H4 (cell line): ENCODE measurements around the gene TTLL13. TPM values are rescaled to one million over a fixed set of nuclear protein-coding genes. Genes with fewer than 3 reads are reported as not detected.

Experiments used
- DNase-seq: peaks from one replicate; pipeline ENCODE4 v3.0.0-alpha.2; 2015; ENCODE audit warnings: low spot score
- total RNA-seq: library from RNA; depleted of rRNA; stranded (reverse); fragments of >200 nt; shearing (Covaris generic); gene quantifications from 2 replicates; pipeline ENCODE4 v1.2.3, GENCODE V29; 2014; rRNA removed

TTLL13 gene, protein sequence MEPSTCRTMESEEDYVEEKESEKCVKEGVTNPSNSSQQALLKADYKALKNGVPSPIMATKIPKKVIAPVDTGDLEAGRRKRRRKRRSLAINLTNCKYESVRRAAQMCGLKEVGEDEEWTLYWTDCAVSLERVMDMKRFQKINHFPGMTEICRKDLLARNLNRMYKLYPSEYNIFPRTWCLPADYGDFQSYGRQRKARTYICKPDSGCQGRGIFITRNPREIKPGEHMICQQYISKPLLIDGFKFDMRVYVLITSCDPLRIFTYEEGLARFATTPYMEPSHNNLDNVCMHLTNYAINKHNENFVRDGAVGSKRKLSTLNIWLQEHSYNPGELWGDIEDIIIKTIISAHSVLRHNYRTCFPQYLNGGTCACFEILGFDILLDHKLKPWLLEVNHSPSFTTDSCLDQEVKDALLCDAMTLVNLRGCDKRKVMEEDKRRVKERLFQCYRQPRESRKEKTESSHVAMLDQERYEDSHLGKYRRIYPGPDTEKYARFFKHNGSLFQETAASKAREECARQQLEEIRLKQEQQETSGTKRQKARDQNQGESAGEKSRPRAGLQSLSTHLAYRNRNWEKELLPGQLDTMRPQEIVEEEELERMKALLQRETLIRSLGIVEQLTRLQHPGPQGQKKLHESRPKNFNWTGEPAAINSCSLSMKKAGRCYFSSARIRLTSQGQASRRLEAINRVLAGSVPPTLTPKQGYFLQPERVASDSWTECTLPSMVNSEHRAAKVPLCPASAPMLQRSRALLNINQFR
- total RNA-seq, result 0.06 TPM in 1 of 2 replicates, not detected in the other

DNA sequence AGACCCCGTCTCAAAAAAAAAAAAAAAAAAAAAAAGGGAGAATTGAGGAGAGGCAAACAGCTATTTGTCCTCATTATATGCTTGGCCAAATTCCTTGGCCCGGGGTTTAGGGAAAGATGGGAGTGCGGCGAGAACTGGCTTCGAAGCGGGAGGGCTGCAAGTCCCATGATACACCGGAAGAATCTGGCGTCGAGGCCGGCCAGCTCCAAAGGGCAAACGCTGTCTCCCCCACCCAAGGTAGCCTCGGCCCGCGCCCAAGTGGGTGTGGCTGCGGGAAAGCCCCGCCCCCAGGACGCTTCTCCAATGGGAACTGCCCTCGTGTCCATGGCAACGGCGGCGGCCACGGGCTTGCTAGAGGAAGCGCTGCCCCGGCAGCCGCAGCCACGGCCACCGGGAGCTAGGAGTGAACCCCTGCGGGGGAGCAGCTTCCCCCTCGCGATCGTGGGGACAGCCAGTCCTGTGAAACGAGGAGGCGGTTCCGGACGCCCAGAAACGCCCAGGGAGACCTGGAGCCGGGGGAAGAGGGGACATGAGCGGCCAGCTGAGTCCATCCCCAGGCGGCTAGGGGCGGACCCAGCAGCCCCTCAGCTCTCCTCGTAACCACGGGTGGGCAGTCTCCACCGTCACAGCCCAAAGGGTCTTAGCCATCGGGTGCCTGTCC, at the start of gene TTLL13:
Gene TTLL13, plus strand, starts transcription at position 354 of the 661 bp plus-strand sequence. CDS start 1,075 bp downstream, outside the sequence.
- peak; percentile 81 for DNase-seq

DNA sequence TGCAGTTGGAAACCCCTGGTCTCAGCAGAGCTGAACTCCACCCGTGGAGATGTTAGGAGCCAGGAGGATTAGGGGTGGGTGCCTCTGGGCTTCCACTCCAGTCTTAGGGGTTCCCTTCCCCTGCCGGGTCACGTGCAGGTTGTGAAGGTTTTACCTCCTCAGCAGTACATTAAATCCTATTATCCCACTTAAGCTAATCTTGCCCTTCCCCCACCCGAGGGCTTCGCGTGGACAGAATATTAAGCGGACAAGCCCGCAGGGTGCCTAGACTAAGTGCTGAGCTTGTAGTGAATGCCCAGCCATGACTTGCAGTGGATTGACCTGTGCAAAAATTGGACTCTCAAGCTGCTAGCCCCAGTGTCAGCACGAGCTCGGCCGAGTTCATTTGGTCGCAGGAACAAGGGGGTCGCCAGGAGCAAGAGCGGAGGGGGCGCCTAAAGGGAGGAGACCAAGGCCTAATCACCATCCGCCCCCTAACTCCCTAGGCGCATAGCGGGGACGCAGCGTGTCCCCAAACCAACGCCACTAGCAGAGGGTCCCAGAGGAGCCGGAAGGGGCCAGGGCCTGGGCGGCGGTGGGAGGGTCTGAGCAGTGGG, 48.7 kb upstream of the TTLL13 start:
- no peak for DNase-seq

DNA sequence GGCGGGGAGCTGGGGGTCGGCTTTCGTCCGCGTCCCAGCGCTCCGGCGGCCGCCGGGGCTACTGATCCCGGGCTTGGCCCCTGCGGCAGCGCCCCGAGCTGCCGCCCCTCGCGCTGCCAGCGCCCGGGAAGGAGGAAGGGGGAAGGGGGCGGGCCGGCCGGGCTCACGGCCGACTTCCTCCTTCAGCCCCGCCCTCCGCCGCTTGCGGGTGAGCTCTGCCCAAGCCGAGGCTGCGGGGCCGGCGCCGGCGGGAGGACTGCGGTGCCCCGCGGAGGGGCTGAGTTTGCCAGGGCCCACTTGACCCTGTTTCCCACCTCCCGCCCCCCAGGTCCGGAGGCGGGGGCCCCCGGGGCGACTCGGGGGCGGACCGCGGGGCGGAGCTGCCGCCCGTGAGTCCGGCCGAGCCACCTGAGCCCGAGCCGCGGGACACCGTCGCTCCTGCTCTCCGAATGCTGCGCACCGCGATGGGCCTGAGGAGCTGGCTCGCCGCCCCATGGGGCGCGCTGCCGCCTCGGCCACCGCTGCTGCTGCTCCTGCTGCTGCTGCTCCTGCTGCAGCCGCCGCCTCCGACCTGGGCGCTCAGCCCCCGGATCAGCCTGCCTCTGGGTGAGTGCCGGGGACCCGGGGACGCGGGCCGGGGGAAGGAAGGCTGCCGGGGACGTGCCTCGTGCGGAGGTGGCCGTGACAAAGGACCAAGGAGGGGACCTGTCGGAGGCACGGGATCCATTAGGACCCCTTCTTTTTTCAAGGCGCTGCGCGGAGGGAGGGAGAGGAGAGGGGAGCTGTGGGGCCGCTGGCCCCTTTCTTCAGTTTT, 48.0 kb upstream of the TTLL13 start, which contains the start of gene SEMA4B:
Gene SEMA4B, plus strand, starts transcription at position 201 of the 814 bp plus-strand sequence. Its CDS starts 249 bp downstream, at position 450.
- DNase-seq, result no peak

DNA sequence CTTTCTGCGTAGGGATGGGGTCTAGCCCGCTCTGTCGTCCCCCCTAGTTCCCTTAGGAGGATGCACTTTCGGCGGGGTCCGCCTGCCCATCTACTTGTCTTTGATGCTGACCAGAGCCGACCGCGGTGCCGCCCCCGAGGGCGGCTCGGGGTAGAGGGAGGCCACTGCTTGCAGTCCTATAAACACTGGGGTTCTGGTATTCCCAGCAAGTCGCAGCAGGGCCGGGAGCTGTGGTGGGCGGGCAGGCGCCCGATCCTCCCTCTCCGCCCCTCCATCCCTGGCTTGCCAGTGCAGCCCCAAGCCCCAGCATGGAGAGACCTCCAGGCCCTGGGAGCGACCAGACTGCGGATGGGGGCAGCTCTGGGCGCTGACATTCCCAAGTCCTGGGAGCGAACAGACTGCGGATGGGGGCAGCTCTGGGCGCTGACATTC, 47.4 kb upstream of the TTLL13 start:
- DNase-seq, result no peak

DNA sequence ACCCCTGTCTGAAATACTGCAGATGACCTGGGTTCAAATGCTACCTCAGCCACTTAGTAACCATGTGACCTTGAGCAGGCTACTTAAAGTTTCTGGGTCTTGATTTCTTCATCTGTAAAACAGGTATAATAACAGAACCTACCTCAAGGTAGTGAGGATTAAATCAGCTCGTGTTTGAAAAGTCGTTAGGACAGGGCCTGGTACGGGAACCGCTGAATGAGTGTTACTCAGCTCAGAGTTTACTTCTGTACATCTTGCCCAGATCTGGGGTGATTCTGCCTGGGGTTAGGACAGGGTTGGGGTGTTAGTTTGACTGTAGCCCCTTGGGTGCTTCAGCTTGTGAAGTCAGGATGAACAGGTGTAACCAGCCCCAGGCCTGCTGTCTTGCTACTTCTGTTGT, 46.4 kb upstream of the TTLL13 start:
- DNase-seq, result no peak

DNA sequence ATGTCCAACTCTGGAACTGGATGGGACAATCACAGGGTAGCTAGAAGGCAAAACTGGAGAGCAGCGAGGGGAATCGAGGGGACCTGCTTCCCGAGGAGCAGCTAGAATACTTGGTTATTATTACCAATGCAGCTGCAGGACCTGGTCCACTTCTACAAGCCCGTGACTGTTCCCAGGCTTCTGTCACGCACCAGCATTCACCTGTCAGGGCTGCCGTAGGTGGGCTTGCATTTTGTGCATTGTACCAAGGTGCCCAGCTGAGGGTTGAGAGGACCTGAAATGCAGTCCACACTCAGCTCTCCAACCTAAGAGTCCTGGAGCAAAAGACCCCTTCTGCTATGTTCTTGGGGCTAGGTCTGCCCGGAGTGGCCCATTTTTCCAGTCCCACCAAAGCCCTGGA, 45.9 kb upstream of the TTLL13 start:
- DNase-seq, result no peak

DNA sequence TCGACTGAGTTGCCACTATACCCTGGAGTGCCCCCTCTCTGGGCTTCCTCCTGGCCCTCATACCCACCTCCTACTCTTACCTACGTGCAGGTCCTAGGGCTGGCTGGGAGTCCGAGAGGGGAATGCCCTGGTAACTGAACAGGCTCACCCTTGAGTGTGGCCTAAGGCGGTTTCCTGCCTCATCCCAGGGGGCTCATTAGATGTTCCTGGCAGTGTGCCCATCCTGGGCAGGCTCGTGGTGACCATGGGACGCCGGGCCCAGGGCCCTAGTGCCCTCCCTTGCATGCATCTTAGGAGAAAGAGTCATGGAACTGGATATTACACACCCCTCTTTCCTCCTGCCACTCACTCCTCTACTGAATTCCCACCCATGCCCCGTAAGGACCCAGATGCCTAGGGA, 45.4 kb upstream of the TTLL13 start:
- no peak for DNase-seq

DNA sequence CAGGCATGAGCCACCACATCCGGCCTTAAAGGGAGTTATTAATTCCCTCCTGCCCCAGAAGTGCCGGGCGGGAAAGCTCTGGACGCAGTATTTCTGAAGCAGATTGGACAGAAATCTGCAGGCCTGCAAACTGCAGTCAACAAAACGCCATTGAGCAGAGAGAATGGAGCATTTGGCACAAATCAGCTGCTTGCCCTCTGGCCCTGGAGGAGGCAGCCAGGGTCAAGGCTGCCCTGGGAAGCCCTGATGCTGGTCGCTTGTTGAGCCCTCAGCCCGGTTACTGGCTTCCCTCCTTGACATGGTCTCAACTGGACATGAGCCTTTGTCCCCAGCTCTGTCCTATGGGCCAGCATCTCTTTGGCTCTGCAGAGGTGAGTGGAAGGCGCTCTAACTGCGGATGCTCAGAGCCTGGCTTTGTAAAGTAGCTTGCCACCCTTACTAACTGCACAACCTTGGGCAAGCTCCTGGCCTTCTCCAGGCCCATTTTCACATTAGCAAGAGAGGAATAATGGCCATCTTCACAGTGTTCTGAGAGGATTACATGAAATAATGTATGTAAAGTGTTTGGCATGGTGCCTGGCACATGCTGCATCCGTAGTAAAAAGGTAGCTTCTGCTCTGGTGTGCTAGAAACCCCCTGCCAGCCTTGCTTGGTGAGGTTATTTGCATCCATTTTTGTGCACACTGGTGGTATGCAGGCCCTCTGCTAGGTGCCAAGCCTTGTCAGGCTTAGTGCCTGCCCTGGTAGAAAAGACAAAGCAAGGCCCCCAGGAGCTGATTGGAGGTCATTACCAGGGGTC, 44.1 kb upstream of the TTLL13 start:
- no peak for DNase-seq

DNA sequence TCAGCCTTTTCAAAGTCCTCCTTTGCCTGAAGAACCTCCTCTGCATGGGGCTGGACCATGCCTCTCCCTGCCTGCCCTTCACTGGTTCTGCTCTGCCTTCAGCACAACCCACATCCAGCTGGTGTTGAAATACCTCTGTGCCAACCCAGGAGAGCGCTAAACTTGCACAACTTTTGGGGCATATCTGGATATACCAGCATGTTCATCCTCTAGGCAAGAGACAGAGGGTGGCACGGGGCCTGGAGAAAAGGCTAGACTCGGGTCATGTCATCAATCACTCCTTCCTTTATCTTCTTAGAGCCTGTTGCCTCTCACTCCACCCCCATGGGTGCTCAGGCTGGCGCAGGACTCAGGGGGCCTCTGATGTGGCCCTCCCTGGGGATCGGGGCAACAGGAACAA, 43.5 kb upstream of the TTLL13 start:
- no peak for DNase-seq

DNA sequence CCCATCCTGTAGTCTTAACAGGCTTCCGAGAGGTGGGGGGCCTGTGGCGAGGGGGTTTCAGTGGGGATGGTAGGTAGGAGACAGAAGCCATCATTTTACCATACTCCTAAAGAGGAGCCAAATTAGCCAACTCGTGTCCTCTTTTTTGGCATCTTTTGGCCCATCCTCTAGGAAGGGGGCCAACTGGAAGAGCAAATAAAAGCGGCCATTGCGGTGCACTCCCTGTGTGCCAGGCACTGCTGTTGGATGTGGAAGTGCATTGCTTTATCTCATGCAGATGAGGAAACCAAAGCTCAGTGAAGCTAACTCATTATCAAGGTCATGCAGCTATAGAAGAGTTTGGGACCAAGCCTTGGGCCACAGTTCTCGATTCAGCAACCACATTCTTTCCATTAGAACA, 42.1 kb upstream of the TTLL13 start:
- DNase-seq, result no peak

DNA sequence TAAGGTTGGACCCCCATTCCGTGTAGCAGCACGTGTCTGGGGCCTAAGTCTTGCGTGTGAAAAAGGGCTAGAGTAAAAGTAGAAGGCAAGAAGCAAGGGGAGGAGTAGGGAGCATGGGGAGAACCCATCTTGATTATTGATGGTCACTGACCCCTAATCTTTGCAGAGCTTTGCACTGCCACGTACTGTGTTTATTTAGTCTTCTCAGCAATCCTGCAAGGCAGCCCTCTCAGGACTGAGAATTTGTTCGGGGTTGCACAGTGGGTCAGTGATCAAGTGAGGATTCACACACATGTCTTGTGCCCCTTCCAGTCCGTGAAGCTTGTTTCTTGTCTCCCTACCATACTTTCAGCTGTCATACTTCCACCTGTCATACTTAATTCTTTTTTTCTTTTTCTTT, 41.0 kb upstream of the TTLL13 start:
- no peak for DNase-seq

DNA sequence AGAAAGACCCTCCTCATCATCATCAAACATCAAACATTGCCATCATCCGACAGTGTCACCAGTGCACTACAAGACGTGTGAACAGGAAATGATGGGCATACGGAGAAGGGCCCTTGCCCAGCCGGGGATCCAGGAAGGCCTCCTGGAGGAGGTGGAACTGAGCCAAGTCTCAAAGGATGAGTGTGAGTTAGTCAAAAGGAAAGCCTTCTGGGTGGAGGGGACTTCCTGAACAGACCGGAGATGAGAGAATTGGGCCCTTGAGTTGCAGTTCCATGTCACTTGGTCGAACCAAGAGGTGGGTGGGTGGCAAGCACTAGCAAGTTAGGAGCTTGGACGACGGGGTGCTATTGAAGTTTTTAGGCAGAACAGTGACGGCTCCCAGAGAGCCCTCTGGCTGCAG, 39.8 kb upstream of the TTLL13 start:
- DNase-seq, result no peak

DNA sequence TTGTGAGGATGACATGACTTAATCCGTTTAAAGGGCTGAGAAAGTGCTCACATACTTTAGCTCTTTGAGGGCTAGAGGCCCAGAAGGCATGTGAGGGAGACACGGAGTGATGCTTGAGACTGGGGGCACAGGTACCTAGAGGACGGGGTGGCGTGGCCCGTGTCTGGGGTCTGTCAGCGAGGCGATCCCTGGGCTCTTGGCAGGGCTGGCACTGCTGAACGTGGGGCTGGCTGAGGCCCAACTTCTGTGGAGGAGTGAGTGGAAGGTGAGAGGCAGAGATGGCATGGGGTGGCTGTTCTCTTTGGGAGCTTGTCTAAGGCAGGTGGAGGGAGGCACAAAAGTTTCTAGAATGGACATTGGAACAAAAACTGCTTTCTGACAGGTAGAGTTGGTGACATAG, 38.8 kb upstream of the TTLL13 start:
- no peak for DNase-seq

DNA sequence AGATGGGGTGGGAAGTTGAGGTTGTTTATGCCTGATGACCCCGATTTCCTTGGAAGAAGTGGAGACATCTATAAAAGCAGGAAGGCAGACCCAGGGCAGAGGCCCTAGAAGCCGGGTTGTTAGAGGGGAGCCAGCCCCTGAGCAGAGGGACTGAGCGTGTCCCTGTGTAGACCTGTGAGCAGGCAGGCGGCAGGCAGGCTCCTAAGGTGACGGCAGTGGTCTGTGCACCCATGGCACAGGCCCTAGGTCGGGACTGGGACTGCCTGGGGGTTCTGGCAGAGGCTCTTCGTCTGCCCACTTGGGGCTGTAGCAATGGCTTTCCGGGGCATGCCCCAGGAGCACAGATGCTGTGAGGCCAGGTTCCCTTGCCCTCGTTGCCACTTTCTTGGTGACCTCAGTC, 38.3 kb upstream of the TTLL13 start:
- DNase-seq, result no peak

DNA sequence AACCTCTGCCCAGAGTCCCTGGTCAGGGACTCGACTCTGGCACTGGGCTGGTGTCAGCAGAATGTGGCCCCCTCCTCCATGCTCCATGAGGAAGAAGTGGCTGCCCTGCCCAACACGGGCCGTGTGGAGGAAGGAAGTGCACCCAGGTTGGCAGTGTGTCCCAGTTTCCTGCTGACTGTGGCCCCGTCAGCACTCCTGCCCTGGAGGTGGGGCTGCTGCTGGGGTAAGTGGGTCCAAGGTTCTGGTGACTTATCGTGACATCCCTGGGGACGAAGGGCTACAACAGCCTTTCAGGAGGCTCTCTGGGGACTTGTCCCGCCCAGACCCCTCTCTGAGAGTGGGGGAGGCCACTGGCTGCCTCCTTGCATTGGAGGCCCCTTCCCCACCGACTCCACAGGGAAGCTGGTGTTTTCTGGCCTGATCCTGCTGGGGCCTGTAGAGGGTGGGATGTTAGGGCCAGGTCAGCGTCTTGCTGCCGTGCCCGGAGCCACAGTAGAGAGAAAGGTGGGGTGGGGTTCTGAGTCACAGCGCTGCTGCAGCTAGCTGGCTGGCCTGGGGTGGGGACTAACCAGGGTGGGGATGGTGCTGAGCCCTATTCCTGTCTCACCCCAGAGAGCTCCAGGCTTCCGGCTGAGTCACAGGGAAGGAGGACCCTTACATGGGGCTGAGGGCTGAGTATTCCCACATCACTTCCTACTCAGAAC, 37.8 kb upstream of the TTLL13 start:
- peak; percentile 54 for DNase-seq

DNA sequence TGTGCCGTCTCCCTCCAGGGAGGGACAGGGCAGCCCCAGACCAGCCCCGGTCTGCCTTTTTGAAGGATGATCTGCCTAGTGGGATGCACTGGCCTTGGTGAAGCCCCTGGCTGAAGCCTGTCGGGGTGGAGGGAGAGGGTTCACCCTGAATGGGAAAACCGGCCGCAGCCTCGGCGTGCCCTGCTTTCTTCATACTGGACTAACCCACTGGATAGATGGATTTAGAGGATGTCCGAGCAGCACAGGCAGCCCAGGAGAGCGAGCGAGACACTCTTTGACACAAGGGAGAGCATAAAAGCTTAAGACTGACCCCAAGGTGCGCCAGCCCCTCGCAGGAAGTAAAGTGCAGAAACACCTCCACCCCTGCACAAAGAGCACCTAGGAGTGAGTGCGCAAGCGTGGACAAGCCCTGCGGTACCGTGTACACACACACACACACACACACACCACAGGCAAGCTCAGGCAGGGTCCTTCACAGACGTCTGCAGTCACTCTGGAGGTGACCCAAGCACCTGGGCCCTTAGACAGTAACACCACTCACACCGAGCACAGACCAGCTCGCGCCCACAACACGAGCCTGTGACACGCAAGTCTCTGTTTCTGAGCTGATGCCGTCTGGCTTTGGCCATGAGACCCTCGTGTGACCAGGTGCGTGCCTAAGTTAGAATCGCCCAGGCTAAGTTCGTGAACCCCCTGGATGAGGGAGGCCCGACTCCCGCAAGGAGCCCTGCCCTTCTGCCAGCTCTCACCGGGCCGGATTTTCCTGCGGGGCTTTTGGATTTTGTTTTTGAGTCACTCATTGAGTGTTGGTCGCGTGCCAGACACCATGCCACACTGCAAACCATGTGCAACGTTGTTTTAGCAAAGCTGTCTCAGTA, 36.9 kb upstream of the TTLL13 start:
- no peak for DNase-seq

DNA sequence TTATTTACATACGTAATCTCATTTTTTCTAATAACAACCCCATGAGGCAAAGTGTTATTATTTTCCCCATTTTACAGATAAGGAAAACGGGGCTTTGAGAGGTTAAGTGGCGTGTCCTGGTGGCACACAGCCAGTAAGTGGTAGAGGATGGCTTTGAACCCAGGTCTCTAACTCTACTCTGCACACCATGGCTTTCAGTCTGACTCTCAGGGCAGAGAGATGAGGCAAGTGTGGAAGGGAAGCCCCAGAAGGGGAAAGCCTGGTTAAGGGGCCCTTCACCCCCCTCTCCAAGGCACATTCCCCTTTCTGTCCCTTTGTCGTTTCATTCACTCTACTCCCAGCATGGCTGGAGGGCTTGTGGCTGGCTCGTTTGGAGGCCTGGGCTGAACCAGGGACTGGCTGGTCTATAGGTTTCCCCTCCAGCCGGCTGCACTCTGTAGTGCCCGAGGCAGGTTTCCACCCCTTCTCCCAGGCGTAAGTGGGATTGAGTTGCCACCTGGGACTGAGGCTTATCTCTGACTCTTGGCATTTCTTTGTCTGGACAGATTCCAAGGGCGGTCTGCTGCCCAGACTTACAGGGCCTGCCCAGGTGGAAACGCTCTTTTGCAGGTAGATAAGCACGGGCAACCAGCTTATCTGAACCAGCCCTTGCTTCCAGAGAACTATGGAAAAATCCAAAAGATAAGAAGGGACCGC, 36.1 kb upstream of the TTLL13 start:
- no peak for DNase-seq

DNA sequence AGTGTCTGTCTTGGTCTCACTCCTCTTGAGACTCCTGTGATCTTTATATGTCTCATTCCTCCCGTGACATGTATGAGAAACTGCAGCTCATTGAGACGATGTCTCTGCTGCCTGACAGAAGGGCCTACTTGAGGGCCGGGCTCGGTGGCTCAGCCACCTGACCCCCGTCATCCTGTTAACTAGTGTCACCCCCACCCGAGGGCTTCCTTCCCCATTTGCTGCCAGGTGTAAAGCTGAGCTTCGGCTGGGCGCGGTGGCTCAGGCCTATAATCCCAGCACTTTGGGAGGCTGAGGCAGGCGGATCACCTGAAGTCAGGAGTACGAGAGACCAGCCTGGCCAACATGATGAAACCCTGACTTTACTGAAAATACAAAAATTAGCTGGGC, 35.5 kb upstream of the TTLL13 start:
- DNase-seq, result no peak
